HCT116 (cell line): ENCODE data around the gene PDZRN4.
"Not testable (repeated sequence)": the region's sequence is repeated elsewhere in the genome, so short reads cannot be mapped to it uniquely, and the experiment has no call there.

Experiments
- CEBPB ChIP-seq: IDR thresholded peaks from 2 replicates; pipeline ENCODE4 v1.6.1; 2012; ENCODE audit warnings: low read depth
- EZH2 ChIP-seq: fragments of 200-600 bp; sonication (generic); IDR thresholded peaks from 2 replicates; pipeline ENCODE4 v1.6.1; 2017; ENCODE audit warnings: antibody characterized with exemption, mixed run types
- FOSL1 ChIP-seq: IDR thresholded peaks from 2 replicates; pipeline ENCODE4 v1.6.1; 2012; ENCODE audit warnings: low read depth
- MAX ChIP-seq: IDR thresholded peaks from 2 replicates; pipeline ENCODE4 v1.6.1; 2012
- POLR2AphosphoS5 ChIP-seq: IDR thresholded peaks from 2 replicates; pipeline ENCODE4 v1.6.1; 2011; ENCODE audit warnings: mild to moderate bottlenecking, low read depth, low read length, moderate library complexity
- RAD21 ChIP-seq: IDR thresholded peaks from 2 replicates; pipeline ENCODE4 v1.6.1; 2012; ENCODE audit warnings: low read depth, mild to moderate bottlenecking
- SP1 ChIP-seq: IDR thresholded peaks from 2 replicates; pipeline ENCODE4 v1.6.1; 2012; ENCODE audit warnings: low read depth
- YY1 ChIP-seq: IDR thresholded peaks from 2 replicates; pipeline ENCODE4 v1.6.1; 2011; ENCODE audit warnings: low read length, low read depth, moderate library complexity, mild to moderate bottlenecking; ENCODE audit not compliant: insufficient replicate concordance; ENCODE audit errors: extremely low read depth
- TF ChIP-seq, protein P1 (sequence below), 3 experiments: fragments of 200-600 bp in 1 of 3; sonication (generic) in 1 of 3; IDR thresholded peaks in 2 of 3; conservative IDR thresholded peaks in 1 of 3; 2 replicates each; pipeline ENCODE4 v1.5.1; 2012 to 2017; ENCODE audit warnings: low read depth in 2 of 3, low read length in 2 of 3, antibody characterized with exemption in 1 of 3, borderline replicate concordance in 1 of 3, control low read depth in 1 of 3, mild to moderate bottlenecking in 1 of 3, mixed read lengths in 1 of 3, mixed run types in 1 of 3, moderate library complexity in 1 of 3; ENCODE audit not compliant: insufficient read depth in 1 of 3

GRCh38 chr12:41615174-41615573 lies 427.1 kb downstream of the PDZRN4 start:
- TF ChIP-seq POLR2AphosphoS5, YY1, MAX, CEBPB, RAD21, SP1, EZH2, FOSL1: not testable (repeated sequence)
- TF ChIP-seq, protein P1, sequence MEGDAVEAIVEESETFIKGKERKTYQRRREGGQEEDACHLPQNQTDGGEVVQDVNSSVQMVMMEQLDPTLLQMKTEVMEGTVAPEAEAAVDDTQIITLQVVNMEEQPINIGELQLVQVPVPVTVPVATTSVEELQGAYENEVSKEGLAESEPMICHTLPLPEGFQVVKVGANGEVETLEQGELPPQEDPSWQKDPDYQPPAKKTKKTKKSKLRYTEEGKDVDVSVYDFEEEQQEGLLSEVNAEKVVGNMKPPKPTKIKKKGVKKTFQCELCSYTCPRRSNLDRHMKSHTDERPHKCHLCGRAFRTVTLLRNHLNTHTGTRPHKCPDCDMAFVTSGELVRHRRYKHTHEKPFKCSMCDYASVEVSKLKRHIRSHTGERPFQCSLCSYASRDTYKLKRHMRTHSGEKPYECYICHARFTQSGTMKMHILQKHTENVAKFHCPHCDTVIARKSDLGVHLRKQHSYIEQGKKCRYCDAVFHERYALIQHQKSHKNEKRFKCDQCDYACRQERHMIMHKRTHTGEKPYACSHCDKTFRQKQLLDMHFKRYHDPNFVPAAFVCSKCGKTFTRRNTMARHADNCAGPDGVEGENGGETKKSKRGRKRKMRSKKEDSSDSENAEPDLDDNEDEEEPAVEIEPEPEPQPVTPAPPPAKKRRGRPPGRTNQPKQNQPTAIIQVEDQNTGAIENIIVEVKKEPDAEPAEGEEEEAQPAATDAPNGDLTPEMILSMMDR (IDR thresholded peaks at IDR 0.05 in 2 of 3, conservative IDR thresholded peaks at IDR 0.05 in 1 of 3; ENCODE audit: borderline replicate concordance in 1 of 3, insufficient read depth in 1 of 3, low read depth in 2 of 3, low read length in 2 of 3) = not testable (repeated sequence)
